Upper lobe of left lung (tissue), 4 donors: ENCODE results near the gene PGM2L1.

Experiments used
- EP300 ChIP-seq, 4 donors: sonication (generic); formaldehyde crosslinking; IDR thresholded peaks; one replicate each; pipeline ENCODE4 v1.5.1; 2017; ENCODE audit warnings: antibody characterized with exemption in 4 of 4, control low read depth in 2 of 4
- POLR2A ChIP-seq, 4 donors: fragments of 450-650 bp; IDR thresholded peaks; one replicate each; pipeline ENCODE4 v1.5.1; 2016 to 2017; ENCODE audit warnings: antibody characterized with exemption in 4 of 4, mild to moderate bottlenecking in 2 of 4
- TF ChIP-seq, protein P1 (sequence below), 6 experiments: fragments of 450-650 bp in 4 of 6; fragments of 200-600 bp in 2 of 6; sonication (generic) in 2 of 6; IDR thresholded peaks; one replicate each; pipeline ENCODE4 v1.5.1; 2016 to 2019; ENCODE audit warnings: antibody characterized with exemption in 6 of 6

DNA sequence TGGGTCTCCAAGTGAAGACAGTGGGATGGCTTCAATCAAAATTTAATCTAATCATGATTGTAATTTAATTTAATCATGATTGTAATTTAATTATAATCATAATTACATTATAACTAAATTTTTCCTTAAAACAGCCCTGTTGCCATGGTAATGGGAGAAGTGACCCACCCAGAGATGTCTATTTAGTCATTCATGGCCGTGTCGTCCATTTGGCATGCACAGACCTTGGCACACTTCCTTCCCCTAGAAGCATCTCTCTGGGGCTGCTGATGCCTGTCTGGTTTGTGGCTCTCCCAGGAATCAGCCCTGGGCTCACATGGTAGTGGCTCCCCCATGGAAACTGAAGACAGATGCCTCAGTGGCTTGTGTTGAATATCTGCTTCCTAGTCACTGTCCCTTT, 113.8 kb downstream of the PGM2L1 start:
- TF ChIP-seq, protein P1, sequence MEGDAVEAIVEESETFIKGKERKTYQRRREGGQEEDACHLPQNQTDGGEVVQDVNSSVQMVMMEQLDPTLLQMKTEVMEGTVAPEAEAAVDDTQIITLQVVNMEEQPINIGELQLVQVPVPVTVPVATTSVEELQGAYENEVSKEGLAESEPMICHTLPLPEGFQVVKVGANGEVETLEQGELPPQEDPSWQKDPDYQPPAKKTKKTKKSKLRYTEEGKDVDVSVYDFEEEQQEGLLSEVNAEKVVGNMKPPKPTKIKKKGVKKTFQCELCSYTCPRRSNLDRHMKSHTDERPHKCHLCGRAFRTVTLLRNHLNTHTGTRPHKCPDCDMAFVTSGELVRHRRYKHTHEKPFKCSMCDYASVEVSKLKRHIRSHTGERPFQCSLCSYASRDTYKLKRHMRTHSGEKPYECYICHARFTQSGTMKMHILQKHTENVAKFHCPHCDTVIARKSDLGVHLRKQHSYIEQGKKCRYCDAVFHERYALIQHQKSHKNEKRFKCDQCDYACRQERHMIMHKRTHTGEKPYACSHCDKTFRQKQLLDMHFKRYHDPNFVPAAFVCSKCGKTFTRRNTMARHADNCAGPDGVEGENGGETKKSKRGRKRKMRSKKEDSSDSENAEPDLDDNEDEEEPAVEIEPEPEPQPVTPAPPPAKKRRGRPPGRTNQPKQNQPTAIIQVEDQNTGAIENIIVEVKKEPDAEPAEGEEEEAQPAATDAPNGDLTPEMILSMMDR (IDR thresholded peaks at IDR 0.05) = no peak
- TF ChIP-seq EP300 (IDR thresholded peaks at IDR 0.05) (no peak), POLR2A (IDR thresholded peaks at IDR 0.05) (no peak)
